Neural cell (in vitro differentiated cells): ENCODE data around the gene NLRC5. TPM values are rescaled to one million over a fixed set of nuclear protein-coding genes. Genes with fewer than 3 reads are reported as not detected.

ENCODE experiments used
- H2AFZ ChIP-seq: fragments of 200-600, 300-800 bp; sonication (generic), shearing (Covaris generic); 2 replicates; pipeline ENCODE4 v1.6.0; 2014; ENCODE audit warnings: low read depth, mild to moderate bottlenecking, antibody characterized with exemption, low read length, moderate library complexity
- H3F3A ChIP-seq: fragments of 200-600 bp; shearing (Covaris generic); 2 replicates; pipeline ENCODE4 v1.6.1; 2016; ENCODE audit warnings: mild to moderate bottlenecking, moderate library complexity, mixed read lengths, antibody characterized with exemption, low read length; ENCODE audit not compliant: insufficient read depth, poor library complexity, severe bottlenecking
- H3K27ac ChIP-seq: fragments of 200-600, 300-800 bp; sonication (generic), shearing (Covaris generic); 2 replicates; pipeline ENCODE4 v1.5.1; 2014; ENCODE audit warnings: mild to moderate bottlenecking, low read length, moderate library complexity
- H3K27me3 ChIP-seq: fragments of 300-800, 200-600 bp; sonication (generic), shearing (Covaris generic); 2 replicates; pipeline ENCODE4 v1.6.0; 2014; ENCODE audit warnings: mild to moderate bottlenecking, low read depth, low read length, moderate library complexity; ENCODE audit not compliant: insufficient read depth
- H3K36me3 ChIP-seq: fragments of 300-800, 200-600 bp; sonication (generic), shearing (Covaris generic); 2 replicates; pipeline ENCODE4 v1.5.1; 2014; ENCODE audit warnings: mild to moderate bottlenecking, antibody characterized with exemption, low read length, moderate library complexity; ENCODE audit not compliant: insufficient read depth
- H3K4me2 ChIP-seq: fragments of 300-800, 200-600 bp; sonication (generic), shearing (Covaris generic); 2 replicates; pipeline ENCODE4 v1.6.0; 2014; ENCODE audit warnings: mild to moderate bottlenecking, low read length
- H3K4me3 ChIP-seq: fragments of 300-800, 200-600 bp; sonication (generic), shearing (Covaris generic); 2 replicates; pipeline ENCODE4 v1.5.1; 2014; ENCODE audit warnings: mild to moderate bottlenecking, low read length, moderate library complexity
- H3K79me2 ChIP-seq: fragments of 200-600 bp; shearing (Covaris generic); replicated peaks from 2 replicates; pipeline ENCODE4 v1.6.0; 2014; ENCODE audit warnings: mild to moderate bottlenecking, low read length, moderate library complexity; ENCODE audit not compliant: insufficient read depth
- H3K9ac ChIP-seq: fragments of 300-800, 200-600 bp; sonication (generic), shearing (Covaris generic); 2 replicates; pipeline ENCODE4 v1.6.1; 2016; ENCODE audit warnings: mild to moderate bottlenecking, low read length, mixed read lengths
- H3K9me2 ChIP-seq: fragments of 200-600 bp; shearing (Covaris generic); 2 replicates; pipeline ENCODE4 v1.6.1; 2016; ENCODE audit warnings: mild to moderate bottlenecking, low read length, mixed read lengths; ENCODE audit not compliant: insufficient read depth
- H3K9me3 ChIP-seq: fragments of 200-600, 300-800 bp; sonication (generic), shearing (Covaris generic); 2 replicates; pipeline ENCODE4 v1.6.1; 2016; ENCODE audit warnings: mild to moderate bottlenecking, mixed run types, low read length, moderate library complexity, mixed read lengths
- H4K20me1 ChIP-seq: fragments of 200-600 bp; shearing (Covaris generic); 2 replicates; pipeline ENCODE4 v1.6.1; 2016; ENCODE audit warnings: mild to moderate bottlenecking, mixed run types; ENCODE audit not compliant: insufficient read depth
- CTCF ChIP-seq: fragments of 450-650 bp; IDR thresholded peaks from 2 replicates; pipeline ENCODE4 v1.5.1; 2014; ENCODE audit warnings: antibody characterized with exemption, mild to moderate bottlenecking, moderate library complexity; ENCODE audit not compliant: poor library complexity, severe bottlenecking
- EP300 ChIP-seq: fragments of 450-650 bp; conservative IDR thresholded peaks from 2 replicates; pipeline ENCODE4 v1.6.1; 2014; ENCODE audit warnings: antibody characterized with exemption, mild to moderate bottlenecking, moderate library complexity; ENCODE audit not compliant: poor library complexity, severe bottlenecking
- EZH2 ChIP-seq: fragments of 200-600, 300-800 bp; shearing (Covaris generic), sonication (generic); IDR thresholded peaks from 2 replicates; pipeline ENCODE4 v1.6.1; 2014; ENCODE audit warnings: antibody characterized with exemption, low read length, borderline replicate concordance, mild to moderate bottlenecking; ENCODE audit not compliant: insufficient read depth, poor library complexity, severe bottlenecking
- MXI1 ChIP-seq: fragments of 450-650 bp; conservative IDR thresholded peaks from 2 replicates; pipeline ENCODE4 v1.6.1; 2014; ENCODE audit warnings: antibody characterized with exemption, mild to moderate bottlenecking; ENCODE audit not compliant: poor library complexity, severe bottlenecking
- POLR2AphosphoS5 ChIP-seq: IDR thresholded peaks from 2 replicates; pipeline ENCODE4 v1.6.1; 2012
- RAD21 ChIP-seq: fragments of 450-650 bp; conservative IDR thresholded peaks from 2 replicates; pipeline ENCODE4 v1.6.1; 2014; ENCODE audit warnings: antibody characterized with exemption, mild to moderate bottlenecking, moderate library complexity
- REST ChIP-seq: IDR thresholded peaks from 2 replicates; pipeline ENCODE4 v1.6.1; 2012; ENCODE audit warnings: borderline replicate concordance
- SMC3 ChIP-seq: fragments of 450-650 bp; conservative IDR thresholded peaks from 2 replicates; pipeline ENCODE4 v1.6.1; 2014; ENCODE audit warnings: antibody characterized with exemption, mild to moderate bottlenecking, moderate library complexity; ENCODE audit not compliant: poor library complexity
- TAF1 ChIP-seq: IDR thresholded peaks from 2 replicates; pipeline ENCODE4 v1.6.1; 2012; ENCODE audit warnings: low read depth
- polyA plus RNA-seq: library from polyadenylated mRNA; depleted of rRNA; stranded (reverse); fragments of >200 nt; gene quantifications from 2 replicates; pipeline ENCODE4 v1.2.3, GENCODE V29; 2014

NLRC5 gene
- polyA plus RNA-seq, 1 donor from 2014 or later, result not detected

GRCh38 chr16:56950881-56951771 is 38.2 kb upstream of the NLRC5 start:
- H3K9ac ChIP-seq, result no peak overlapping the region
- H4K20me1 ChIP-seq, result no peaks in the 10 kb centered on the region
- no peak overlapping the region for H3K4me3 ChIP-seq
- no peaks in the 10 kb centered on the region for H3K9me2 ChIP-seq
- no peaks in the 10 kb centered on the region for H3K27me3 ChIP-seq
- TF ChIP-seq EP300, result no peak
- TF ChIP-seq CTCF, result peak; percentile 12
- H3F3A ChIP-seq, result no peaks in the 10 kb centered on the region
- H3K4me2 ChIP-seq, result no peak overlapping the region
- H3K79me2 ChIP-seq, result no peaks in the 10 kb centered on the region
- no peaks in the 10 kb centered on the region for H3K36me3 ChIP-seq
- H3K9me3 ChIP-seq, result no peaks in the 10 kb centered on the region
- H3K27ac ChIP-seq, result no peak overlapping the region
- no peak overlapping the region for H2AFZ ChIP-seq

GRCh38 chr16:56953006-56953405 is 36.4 kb upstream of the NLRC5 start:
- Histone ChIP-seq H3K36me3 (no peaks in the 10 kb centered on the region), H4K20me1 (no peaks in the 10 kb centered on the region), H3K9ac (no peak overlapping the region), H3K4me2 (no peak overlapping the region), H3K9me3 (no peaks in the 10 kb centered on the region), H3K27ac (no peak overlapping the region), H3K27me3 (no peaks in the 10 kb centered on the region), H2AFZ (no peak overlapping the region), H3F3A (no peaks in the 10 kb centered on the region), H3K4me3 (no peak overlapping the region), H3K79me2 (no peaks in the 10 kb centered on the region), H3K9me2 (no peaks in the 10 kb centered on the region)
- no peak for TF ChIP-seq MXI1
- TF ChIP-seq EP300, result no peak
- no peak for TF ChIP-seq CTCF
- no peak for TF ChIP-seq POLR2AphosphoS5
- no peak for TF ChIP-seq TAF1
- no peak for TF ChIP-seq EZH2
- no peak for TF ChIP-seq REST
- TF ChIP-seq SMC3, result no peak
- no peak for TF ChIP-seq RAD21
